DOHH2 (cell line): ENCODE data around the gene MUC20.
"Not testable (repeated sequence)": the region's sequence is repeated elsewhere in the genome, so short reads cannot be mapped to it uniquely, and the experiment has no call there.

ENCODE experiments used
- CTCF ChIP-seq: fragments of 200-600 bp; sonication (generic); IDR thresholded peaks from one replicate; pipeline ENCODE4 v1.5.1; 2014; ENCODE audit warnings: antibody characterized with exemption, mild to moderate bottlenecking, low read depth, low read length; ENCODE audit not compliant: poor library complexity, severe bottlenecking
- EZH2phosphoT487 ChIP-seq: fragments of 200-600 bp; sonication (generic); IDR thresholded peaks from 2 replicates; pipeline ENCODE4 v1.6.1; 2017; ENCODE audit warnings: borderline replicate concordance, mild to moderate bottlenecking, antibody characterized with exemption, low read length, moderate library complexity, mixed read lengths

- not testable (repeated sequence) for TF ChIP-seq CTCF, EZH2phosphoT487
Observed at GRCh38 chr3:195711091-195711812, 9.5 kb upstream of the MUC20 start.
